ENCODE results near the gene NLRC3.

NLRC3 gene

DNA sequence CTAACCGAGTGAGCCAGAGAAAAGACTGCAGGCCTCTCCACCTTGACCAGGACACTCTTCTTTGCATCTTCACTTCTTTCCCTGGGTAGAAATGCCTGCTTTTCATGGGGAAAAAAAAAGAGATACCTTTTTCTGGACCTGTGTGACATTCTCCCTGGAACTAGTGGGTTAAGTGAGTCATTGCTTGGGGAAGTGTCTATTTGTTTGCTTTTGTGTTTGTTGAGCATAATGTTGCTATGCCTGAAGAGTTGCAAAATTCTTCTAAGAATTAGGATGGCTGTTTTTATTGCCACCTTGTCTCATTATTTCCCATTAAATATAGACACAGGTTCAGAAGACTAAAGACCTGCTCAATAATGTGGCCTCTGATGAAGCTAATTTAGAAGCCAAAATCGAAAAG is 57.6 kb downstream of the NLRC3 start:
- H3K4me3 ChIP-seq (ENCODE audit: low read depth, low read length) = no peak overlapping the region

DNA sequence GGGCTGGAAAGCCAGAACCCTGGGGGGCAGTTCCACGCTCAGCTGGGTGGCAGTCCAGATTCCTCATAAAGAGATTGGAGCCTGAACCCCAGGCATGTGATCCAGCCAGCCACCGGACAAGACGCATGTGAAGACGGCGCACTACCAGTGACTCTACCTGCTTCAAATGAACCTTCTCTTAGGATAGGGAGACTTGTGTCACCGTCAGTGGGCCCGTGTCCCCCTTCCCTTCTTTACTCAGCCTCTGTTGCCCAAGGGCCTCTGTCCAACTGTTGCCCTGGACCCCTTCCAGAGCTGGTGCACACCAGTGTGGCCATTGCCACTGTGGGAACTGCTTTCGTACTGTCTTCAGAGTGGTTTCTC is 58.2 kb downstream of the NLRC3 start:
- H3K4me3 ChIP-seq (ENCODE audit: low read depth, low read length) = no peak overlapping the region

- H3K4me3 ChIP-seq (ENCODE audit: low read depth, low read length) = no peak overlapping the region
Observed at GRCh38 chr16:3518292-3518985, 58.8 kb downstream of the NLRC3 start.

DNA sequence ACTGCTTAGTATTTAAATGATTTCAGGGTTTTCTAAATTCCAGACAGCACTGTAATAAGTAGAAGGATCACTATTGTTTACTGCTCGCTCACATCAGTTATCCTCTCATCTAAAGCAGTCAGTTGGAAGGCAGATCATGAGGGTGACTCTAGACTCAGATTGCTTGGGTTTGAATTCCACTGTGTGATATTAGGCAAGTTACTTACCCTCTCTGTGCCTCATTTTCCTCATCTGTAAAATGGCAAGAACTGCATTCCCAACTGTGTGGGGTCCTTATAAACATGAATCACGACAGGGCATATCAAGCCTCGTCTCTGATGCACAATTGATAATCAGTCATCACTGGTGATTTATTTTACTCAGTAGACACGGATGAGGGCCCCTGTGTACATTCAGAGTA is 61.3 kb downstream of the NLRC3 start:
- H3K4me3 ChIP-seq (ENCODE audit: low read depth, low read length) = no peak overlapping the region

DNA sequence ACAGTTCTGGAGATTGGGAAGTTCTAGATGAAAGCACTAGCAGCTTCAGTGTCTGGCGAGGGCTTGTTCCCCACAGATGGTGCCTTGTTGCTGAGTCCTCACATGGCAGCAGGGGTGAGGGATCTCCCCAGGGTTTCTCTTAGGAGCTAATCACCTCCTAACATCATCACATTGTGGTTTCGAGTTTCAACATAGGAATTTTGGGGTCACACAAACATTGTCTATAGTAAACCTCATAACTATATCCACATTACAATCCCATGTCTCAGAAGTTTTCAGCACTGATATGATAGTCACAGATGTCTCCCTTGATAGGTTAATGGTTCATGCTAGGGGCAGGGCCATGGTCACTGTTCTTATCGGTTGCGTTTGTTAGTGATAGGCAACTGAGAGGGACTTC is 62.6 kb downstream of the NLRC3 start:
- H3K4me3 ChIP-seq (ENCODE audit: low read depth, low read length) = no peak overlapping the region

DNA sequence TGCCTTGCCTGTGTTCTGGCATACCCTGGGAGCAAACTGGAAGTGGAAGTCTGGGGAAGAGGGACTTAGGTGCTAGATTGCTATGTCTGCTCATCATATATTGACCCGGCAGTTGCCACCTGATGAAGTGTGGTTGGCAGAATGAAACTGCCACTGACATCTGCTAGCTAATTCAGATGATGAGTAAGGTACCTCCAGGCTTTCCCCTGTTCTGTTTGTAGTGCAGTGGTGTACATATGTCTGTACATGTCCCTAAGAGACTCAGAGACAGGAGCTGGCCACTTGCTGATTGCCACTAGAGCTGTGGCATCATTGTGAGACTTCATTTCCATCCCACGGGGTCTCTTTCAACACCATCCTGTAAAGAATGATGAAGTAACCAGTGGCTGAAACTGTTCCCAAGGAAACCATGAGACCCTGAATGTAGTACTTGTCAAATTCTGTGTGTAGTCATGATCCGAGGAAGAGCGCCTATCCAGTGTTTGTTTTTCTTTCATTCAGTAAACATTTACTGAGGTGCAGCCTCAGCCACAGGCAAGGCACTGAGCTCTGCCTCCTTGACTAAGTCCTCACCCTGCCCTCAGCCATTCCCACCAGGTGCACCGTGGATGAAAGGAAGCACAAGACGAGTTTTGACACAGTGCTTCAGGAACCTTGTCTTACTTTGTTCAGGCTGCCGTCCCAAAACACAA is 63.2 kb downstream of the NLRC3 start:
- no peak overlapping the region for H3K4me3 ChIP-seq (ENCODE audit: low read depth, low read length)

DNA sequence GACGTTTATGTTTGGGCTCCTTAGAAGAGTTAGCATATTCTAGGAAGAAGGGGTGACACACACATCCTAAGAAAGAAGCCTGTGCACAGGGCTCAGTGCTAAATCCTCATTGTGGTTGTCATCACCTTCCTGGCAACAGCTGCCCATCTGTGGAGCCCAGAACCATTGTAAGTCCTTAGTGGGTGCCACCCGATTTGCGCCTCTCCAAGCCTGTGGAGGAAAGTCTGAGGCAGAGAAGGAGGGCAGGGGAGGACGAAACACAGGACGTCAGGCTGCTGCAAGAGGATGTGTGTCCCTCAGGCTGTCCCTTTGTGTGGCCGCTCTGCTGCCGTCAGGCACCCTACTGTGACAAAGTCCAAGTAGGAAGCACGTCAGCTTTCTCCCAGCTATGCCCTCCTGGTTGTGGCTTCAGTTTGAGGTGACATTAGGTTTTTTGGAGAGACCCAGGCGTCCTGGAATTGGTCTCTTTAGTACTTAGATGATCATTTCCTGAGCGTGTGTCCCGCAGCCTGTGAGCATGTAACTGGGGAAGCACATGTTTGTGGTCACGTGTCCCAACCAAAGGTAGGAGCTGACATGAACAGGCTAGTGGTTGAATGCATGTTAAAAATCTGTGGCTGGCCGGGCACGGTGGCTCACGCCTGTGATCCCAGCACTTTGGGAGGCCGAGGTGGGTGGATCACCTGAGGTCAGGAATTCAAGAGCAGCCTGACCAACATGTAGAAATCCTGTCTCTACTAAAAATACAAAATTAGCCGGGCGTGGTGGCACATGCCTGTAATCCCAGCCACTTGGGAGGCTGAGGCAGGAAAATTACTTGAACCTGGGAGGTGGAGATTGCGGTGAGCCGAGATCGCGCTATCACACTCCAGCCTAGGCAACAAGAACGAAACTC is 65.7 kb downstream of the NLRC3 start:
- no peak overlapping the region for H3K4me3 ChIP-seq (ENCODE audit: low read depth, low read length)

DNA sequence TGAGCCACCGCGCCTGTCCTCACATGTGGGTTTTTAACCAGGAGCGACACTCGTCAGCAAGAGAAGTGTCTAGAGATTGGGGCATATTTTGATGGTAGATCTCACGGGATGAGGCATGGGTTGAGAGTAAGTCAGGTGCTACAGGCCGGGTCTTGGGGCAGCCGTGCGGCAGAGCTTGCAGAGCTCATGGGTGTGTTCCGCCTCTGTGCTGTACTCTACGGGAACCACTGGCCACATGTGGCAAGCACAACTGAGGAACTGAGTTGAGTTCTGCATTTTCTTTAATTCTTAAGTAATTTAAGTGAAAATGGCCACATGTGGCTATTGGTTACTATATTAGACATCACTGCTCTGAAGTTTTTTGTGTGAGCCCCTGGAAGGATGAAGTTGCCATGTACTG is 66.8 kb downstream of the NLRC3 start:
- H3K4me3 ChIP-seq (ENCODE audit: low read depth, low read length) = no peak overlapping the region

GRCh38 chr16:3509470-3509928 is 67.7 kb downstream of the NLRC3 start:
- no peak overlapping the region for H3K4me3 ChIP-seq (ENCODE audit: low read depth, low read length)

- H3K4me3 ChIP-seq (ENCODE audit: low read depth, low read length) = no peak overlapping the region
Observed at GRCh38 chr16:3508736-3509135, 68.5 kb downstream of the NLRC3 start.

- no peak overlapping the region for H3K4me3 ChIP-seq (ENCODE audit: low read depth, low read length)
Observed at GRCh38 chr16:3503523-3503922, 73.7 kb downstream of the NLRC3 start.

DNA sequence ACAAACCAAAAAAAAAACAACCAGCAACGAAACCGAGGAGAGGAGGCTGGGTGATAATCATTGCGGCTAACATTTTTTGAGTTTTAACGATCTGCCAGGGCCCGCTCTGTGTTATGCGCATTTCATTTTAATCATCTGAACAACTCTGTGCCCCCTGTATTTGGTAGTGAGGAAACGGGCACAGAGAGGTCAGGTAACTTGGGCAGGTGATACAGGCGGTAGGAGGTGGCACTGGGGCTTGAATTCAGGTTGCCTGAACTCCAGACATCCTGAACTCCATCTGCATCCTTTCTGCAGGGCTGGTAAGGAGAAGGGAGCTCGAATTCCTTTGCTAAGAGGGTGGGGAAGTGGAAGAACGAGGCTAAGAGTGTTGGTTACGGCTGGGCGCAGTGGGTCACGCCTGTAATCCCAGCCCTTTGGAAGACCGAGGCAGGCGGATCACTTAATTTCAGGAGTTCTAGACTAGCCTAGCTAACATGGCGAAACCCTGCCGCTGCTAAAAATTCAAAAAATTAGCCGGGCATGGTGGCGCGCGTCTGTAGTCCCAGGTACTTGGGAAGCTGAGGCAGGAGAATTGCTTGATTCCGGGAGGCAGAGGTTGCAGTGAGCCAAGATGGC is 75.3 kb downstream of the NLRC3 start:
- peak overlapping the region; percentile 87 for H3K4me3 ChIP-seq (ENCODE audit: low read depth, low read length)

DNA sequence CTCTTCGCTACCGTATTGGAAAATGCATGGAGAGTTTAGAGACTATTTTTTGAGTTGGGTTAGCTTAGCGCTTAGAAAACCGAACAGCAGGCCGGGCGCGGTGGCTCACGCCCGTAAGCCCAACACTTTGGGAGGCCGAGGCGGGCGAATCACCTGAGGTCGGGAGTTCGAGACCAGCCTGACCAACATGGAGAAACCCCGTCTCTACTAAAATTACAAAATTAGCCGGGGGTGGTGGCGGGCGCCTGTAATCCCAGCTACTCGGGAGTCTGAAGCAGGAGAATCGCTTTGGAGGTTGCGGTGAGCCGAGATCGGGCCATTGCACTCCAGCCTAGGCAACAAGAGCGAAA is 75.8 kb downstream of the NLRC3 start:
- H3K4me3 ChIP-seq (ENCODE audit: low read depth, low read length) = peak overlapping the region; percentile 87

- no peak overlapping the region for H3K4me3 ChIP-seq (ENCODE audit: low read depth, low read length)
Observed at GRCh38 chr16:3498988-3499387, 78.2 kb downstream of the NLRC3 start.

- H3K4me3 ChIP-seq (ENCODE audit: low read depth, low read length) = no peak overlapping the region
Observed at GRCh38 chr16:3497771-3498170, 79.4 kb downstream of the NLRC3 start.

- no peak overlapping the region for H3K4me3 ChIP-seq (ENCODE audit: low read depth, low read length)
Observed at GRCh38 chr16:3496386-3496785, 80.8 kb downstream of the NLRC3 start.

- no peak within 1 kb of the TSS for H3K4me3 ChIP-seq (ENCODE audit: low read depth, low read length)
Observed at GRCh38 chr16:3495176-3495575, 82.0 kb downstream of the NLRC3 start, which contains the start of gene C16orf90. TSS of gene C16orf90 (minus strand) at chr16:3495489. CDS start at chr16:3495421, 68 bp downstream.

GRCh38 chr16:3494386-3494973 is 82.7 kb downstream of the NLRC3 start:
- H3K4me3 ChIP-seq (ENCODE audit: low read depth, low read length) = no peak overlapping the region

GRCh38 chr16:3492356-3492755 is 84.8 kb downstream of the NLRC3 start:
- H3K4me3 ChIP-seq (ENCODE audit: low read depth, low read length) = no peak overlapping the region

- no peak overlapping the region for H3K4me3 ChIP-seq (ENCODE audit: low read depth, low read length)
Observed at GRCh38 chr16:3490911-3491629, 86.1 kb downstream of the NLRC3 start.

All from iPS-11a (cell line).